Retinal pigment epithelial cell (primary cell): ENCODE measurements around the gene RRP8.

Source experiments
- DNase-seq: peaks from one replicate; pipeline ENCODE4 v3.0.0-alpha.2; 2010; ENCODE audit warnings: low read depth
- H3K4me3 ChIP-seq: 2 replicates; pipeline ENCODE4 v1.5.1; 2011; ENCODE audit warnings: mild to moderate bottlenecking, low read length, control low read depth, moderate library complexity
- TF ChIP-seq, protein P1 (sequence below): conservative IDR thresholded peaks from 2 replicates; pipeline ENCODE4 v1.5.1; 2011; ENCODE audit warnings: low read depth, low read length, control low read depth, inconsistent platforms

RRP8 gene

GRCh38 chr11:6548641-6549040, 54.8 kb downstream of the RRP8 start:
- H3K4me3 ChIP-seq = no peak overlapping the region
- TF ChIP-seq, protein P1, sequence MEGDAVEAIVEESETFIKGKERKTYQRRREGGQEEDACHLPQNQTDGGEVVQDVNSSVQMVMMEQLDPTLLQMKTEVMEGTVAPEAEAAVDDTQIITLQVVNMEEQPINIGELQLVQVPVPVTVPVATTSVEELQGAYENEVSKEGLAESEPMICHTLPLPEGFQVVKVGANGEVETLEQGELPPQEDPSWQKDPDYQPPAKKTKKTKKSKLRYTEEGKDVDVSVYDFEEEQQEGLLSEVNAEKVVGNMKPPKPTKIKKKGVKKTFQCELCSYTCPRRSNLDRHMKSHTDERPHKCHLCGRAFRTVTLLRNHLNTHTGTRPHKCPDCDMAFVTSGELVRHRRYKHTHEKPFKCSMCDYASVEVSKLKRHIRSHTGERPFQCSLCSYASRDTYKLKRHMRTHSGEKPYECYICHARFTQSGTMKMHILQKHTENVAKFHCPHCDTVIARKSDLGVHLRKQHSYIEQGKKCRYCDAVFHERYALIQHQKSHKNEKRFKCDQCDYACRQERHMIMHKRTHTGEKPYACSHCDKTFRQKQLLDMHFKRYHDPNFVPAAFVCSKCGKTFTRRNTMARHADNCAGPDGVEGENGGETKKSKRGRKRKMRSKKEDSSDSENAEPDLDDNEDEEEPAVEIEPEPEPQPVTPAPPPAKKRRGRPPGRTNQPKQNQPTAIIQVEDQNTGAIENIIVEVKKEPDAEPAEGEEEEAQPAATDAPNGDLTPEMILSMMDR = no peak

GRCh38 chr11:6548121-6548520, 55.3 kb downstream of the RRP8 start:
- TF ChIP-seq, protein P1 = no peak
- DNase-seq = no peak
- H3K4me3 ChIP-seq = no peak overlapping the region

More at GRCh38 chr11:6548641-6549040, 54.8 kb downstream of the RRP8 start:
- DNase-seq = no peak

- no peak overlapping the region for H3K4me3 ChIP-seq
- TF ChIP-seq, protein P1 = no peak
- no peak for DNase-seq
These were observed 56.2 kb downstream of the RRP8 start for GRCh38 chr11:6547177-6547576.

DNA sequence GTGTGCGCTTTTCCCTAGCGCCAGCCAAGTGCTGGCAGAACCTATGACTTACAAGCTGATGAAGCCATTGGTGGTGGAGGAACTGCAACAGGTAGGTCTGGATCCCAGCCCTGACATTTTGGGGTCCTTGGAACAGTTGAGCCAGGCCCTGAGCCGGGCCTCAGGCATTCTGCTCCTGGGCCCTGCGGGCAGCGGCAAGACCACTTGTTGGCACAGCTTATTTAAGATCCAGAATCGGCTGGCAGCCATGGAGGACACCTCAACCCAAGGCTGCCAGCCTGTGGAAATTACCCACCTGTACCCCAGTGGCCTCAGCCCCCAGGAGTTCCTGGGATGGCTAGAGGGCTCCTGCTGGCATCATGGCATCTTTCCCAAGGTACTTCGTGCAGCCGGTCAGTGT, 56.7 kb downstream of the RRP8 start:
- H3K4me3 ChIP-seq = no peak overlapping the region
- TF ChIP-seq, protein P1 = no peak
- no peak for DNase-seq

GRCh38 chr11:6545917-6546605, 57.4 kb downstream of the RRP8 start:
- TF ChIP-seq, protein P1 = no peak
- DNase-seq = no peak
- no peak overlapping the region for H3K4me3 ChIP-seq
